Muscle layer of colon (tissue), 2 donors: ENCODE results near the gene SCN4A.
A peak's percentile ranks its signal among the peaks of the same experiment; 100 is the strongest.
"Not testable (repeated sequence)": the region's sequence is repeated elsewhere in the genome, so short reads cannot be mapped to it uniquely, and the experiment has no call there.

Experiments used
- H3K27ac ChIP-seq: one replicate; pipeline ENCODE4 v1.7.0; 2013; ENCODE audit warnings: low read depth, mild to moderate bottlenecking, low read length, moderate library complexity
- H3K27me3 ChIP-seq, 2 donors: one replicate each; pipeline ENCODE4 v1.7.0; 2013; ENCODE audit warnings: low read length in 2 of 2, mild to moderate bottlenecking in 2 of 2; ENCODE audit not compliant: insufficient read depth in 2 of 2, control insufficient read depth in 1 of 2
- H3K36me3 ChIP-seq: one replicate; pipeline ENCODE4 v1.7.0; 2013; ENCODE audit warnings: mild to moderate bottlenecking, low read length; ENCODE audit not compliant: insufficient read depth
- H3K4me1 ChIP-seq: one replicate; pipeline ENCODE4 v1.7.0; 2013; ENCODE audit warnings: mild to moderate bottlenecking, low read length; ENCODE audit not compliant: insufficient read depth
- H3K4me3 ChIP-seq, 2 donors: one replicate each; pipeline ENCODE4 v1.7.0; 2013; ENCODE audit warnings: low read length in 2 of 2, low read depth in 1 of 2, mild to moderate bottlenecking in 1 of 2, moderate library complexity in 1 of 2
- H3K9ac ChIP-seq: one replicate; pipeline ENCODE4 v1.7.0; 2013; ENCODE audit warnings: low read length
- H3K9me3 ChIP-seq: one replicate; pipeline ENCODE4 v1.7.0; 2013; ENCODE audit warnings: mild to moderate bottlenecking, low read length
- donor health status: abdominal sarcoma.
- donor health status: Adenocarcinoma of cecum.

Gene SCN4A

GRCh38 chr17:63972796-63973195, at the start of gene SCN4A:
SCN4A (minus strand) TSS chr17:63972918; CDS start chr17:63972841, 77 bp downstream.
- Histone ChIP-seq H3K4me3 (no peak within 1 kb of the TSS), H3K4me1 (no peaks in the 10 kb centered on the region), H3K36me3 (no peaks in the 10 kb centered on the region), H3K27me3 (no peaks in the 10 kb centered on the region), H3K9ac (no peak within 1 kb of the TSS), H3K27ac (no peak within 1 kb of the TSS), H3K9me3 (no peaks in the 10 kb centered on the region)

- no peaks in the 10 kb centered on the region for H3K9me3 ChIP-seq
- no peaks in the 10 kb centered on the region for H3K27me3 ChIP-seq
- no peak within 1 kb of the TSS for H3K9ac ChIP-seq
- peak within 1 kb of the TSS in 1 of 2 donors; percentile 48 for H3K4me3 ChIP-seq
- H3K36me3 ChIP-seq, result no peaks in the 10 kb centered on the region
- no peaks in the 10 kb centered on the region for H3K4me1 ChIP-seq
- no peak within 1 kb of the TSS for H3K27ac ChIP-seq
Observed at GRCh38 chr17:64020056-64020766, 47.5 kb upstream of the SCN4A start, which contains the start of gene ICAM2. ICAM2 (minus strand) TSS chr17:64020633; CDS start chr17:64006691, 13,942 bp downstream.

GRCh38 chr17:64019551-64019961, 46.8 kb upstream of the SCN4A start:
- H3K4me1 ChIP-seq, H3K9ac ChIP-seq, H3K36me3 ChIP-seq: not testable (repeated sequence)

GRCh38 chr17:64017381-64017980, 44.8 kb upstream of the SCN4A start:
- H3K4me1 ChIP-seq, result no peaks in the 10 kb centered on the region
- H3K9me3 ChIP-seq, result no peaks in the 10 kb centered on the region
- no peaks in the 10 kb centered on the region for H3K27me3 ChIP-seq
- no peak overlapping the region for H3K4me3 ChIP-seq
- H3K27ac ChIP-seq, result no peak overlapping the region
- no peaks in the 10 kb centered on the region for H3K36me3 ChIP-seq
- no peak overlapping the region for H3K9ac ChIP-seq

More at GRCh38 chr17:64019551-64019961, 46.8 kb upstream of the SCN4A start:
- not testable (repeated sequence) for H3K27ac ChIP-seq, H3K27me3 ChIP-seq, H3K9me3 ChIP-seq
- peak overlapping the region in 1 of 2 donors; percentile 48 for H3K4me3 ChIP-seq

DNA sequence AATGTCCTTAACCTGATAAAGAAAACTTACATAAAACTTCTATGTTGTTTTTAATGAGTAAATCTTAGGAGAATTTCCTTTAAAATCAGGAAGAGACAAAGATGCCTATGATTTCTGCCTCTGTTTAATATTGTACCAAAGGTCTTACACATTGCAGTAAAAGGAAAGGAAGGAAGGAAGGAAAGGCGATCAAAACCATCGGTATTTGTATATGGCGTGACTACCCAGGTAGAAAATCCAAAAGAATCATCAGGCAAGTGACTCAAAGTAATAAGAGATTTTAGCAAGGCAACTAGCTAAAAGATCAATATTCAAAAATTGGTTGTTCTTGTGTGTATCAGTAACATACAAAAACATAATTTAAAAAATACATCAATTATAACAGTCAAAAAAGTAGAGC, 44.3 kb upstream of the SCN4A start:
- Histone ChIP-seq H3K36me3 (no peaks in the 10 kb centered on the region), H3K27me3 (no peaks in the 10 kb centered on the region), H3K9ac (no peak overlapping the region), H3K9me3 (no peaks in the 10 kb centered on the region), H3K27ac (no peak overlapping the region), H3K4me3 (no peak overlapping the region), H3K4me1 (no peaks in the 10 kb centered on the region)

DNA sequence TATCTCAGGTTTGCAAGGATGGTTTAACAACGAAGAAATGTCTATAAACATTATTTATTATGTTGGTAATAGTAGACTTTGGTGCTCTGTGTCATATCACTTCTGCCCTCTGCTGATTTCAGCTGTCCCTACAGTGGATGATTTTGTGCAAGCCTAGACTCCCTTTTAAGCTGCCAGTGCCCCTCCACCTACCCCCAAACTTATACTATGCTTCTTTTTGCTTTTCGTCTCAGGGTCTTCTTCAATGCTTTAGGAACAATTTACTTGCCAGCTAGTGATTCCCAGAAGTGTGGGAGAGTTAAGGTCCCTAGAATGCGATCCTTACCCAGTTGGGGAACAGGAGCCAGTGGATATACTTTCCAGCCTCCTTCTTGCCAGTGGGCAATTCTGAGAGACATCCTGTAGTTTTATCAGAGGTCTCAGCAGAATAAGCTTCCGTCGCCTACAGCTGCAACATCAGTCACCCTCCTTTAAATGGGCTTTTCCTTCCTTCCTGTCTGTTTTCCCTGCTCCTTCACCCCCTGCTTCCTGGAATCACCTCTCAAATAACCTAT, 43.6 kb upstream of the SCN4A start:
- Histone ChIP-seq H3K9me3 (no peaks in the 10 kb centered on the region), H3K4me1 (no peaks in the 10 kb centered on the region), H3K36me3 (no peaks in the 10 kb centered on the region), H3K9ac (no peak overlapping the region), H3K27me3 (no peaks in the 10 kb centered on the region), H3K27ac (no peak overlapping the region), H3K4me3 (no peak overlapping the region)

- Histone ChIP-seq H3K4me1 (no peaks in the 10 kb centered on the region), H3K27ac (no peak overlapping the region), H3K9me3 (no peaks in the 10 kb centered on the region), H3K9ac (no peak overlapping the region), H3K4me3 (no peak overlapping the region), H3K36me3 (no peaks in the 10 kb centered on the region), H3K27me3 (no peaks in the 10 kb centered on the region)
Observed at GRCh38 chr17:64015447-64015846, 42.7 kb upstream of the SCN4A start.

DNA sequence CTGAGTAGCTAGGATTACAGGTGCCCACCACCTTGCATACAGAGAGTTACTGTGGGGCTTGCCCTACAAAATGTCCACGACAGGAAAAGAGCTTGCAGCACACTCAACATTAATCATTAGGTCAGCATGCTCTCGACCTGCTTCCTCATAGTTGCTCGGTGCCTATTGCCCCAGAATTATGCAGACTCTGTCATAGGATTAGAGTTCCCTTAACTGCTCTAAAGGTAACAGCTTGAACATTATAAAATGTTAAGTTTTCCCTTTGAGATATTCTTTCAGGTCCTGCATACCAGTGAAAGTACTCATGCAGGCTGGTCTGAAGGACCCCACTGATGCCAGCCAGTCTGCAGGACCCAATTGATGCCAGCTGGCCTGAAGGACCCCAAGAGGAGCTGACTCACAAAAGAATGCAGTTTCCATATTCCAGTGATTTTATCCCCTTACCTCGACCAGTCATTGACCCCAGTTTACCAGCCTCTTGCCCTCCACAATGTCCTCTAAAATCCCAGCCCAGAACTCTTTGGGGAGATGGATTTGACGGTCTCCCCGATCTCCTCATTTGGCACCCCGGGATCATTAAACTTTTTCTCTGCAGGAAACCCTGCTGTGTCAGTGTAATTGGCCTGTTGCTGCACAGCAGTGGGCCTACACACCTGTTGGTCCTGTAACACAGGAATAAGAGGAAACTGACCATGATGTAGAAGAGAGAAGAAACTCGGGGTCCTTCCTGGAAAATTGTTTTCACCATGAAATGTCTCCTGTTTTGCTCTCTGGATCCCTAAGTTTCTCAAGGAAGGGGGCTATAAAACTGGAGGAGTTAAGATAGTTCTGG, 37.1 kb upstream of the SCN4A start:
- H3K27me3 ChIP-seq, result no peaks in the 10 kb centered on the region
- H3K4me1 ChIP-seq, result no peaks in the 10 kb centered on the region
- H3K9ac ChIP-seq, result no peak overlapping the region
- H3K36me3 ChIP-seq, result no peaks in the 10 kb centered on the region
- no peaks in the 10 kb centered on the region for H3K9me3 ChIP-seq
- H3K27ac ChIP-seq, result no peak overlapping the region
- no peak overlapping the region for H3K4me3 ChIP-seq

DNA sequence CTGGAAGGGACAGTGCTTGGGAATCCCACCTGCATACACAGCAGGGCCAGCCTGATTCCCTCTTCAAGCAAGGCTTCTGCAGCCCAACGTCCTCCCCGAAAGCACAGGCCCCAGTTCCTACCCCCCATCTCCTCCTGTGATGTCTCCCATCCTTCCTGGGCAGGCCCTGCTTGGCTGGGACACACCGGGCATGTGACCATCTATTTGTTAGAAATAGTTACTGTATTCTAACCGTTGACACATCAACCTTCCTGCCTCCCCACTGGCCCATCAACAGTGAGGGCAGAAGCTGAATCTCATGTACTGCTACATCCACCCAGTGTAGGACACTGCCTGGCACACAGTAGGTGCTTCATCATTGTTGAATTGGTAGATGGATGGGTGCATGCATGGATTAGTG, 36.1 kb upstream of the SCN4A start:
- H3K36me3 ChIP-seq, result no peaks in the 10 kb centered on the region
- H3K4me3 ChIP-seq, result no peak overlapping the region
- no peaks in the 10 kb centered on the region for H3K9me3 ChIP-seq
- H3K9ac ChIP-seq, result no peak overlapping the region
- H3K4me1 ChIP-seq, result no peaks in the 10 kb centered on the region
- H3K27me3 ChIP-seq, result no peaks in the 10 kb centered on the region
- no peak overlapping the region for H3K27ac ChIP-seq

DNA sequence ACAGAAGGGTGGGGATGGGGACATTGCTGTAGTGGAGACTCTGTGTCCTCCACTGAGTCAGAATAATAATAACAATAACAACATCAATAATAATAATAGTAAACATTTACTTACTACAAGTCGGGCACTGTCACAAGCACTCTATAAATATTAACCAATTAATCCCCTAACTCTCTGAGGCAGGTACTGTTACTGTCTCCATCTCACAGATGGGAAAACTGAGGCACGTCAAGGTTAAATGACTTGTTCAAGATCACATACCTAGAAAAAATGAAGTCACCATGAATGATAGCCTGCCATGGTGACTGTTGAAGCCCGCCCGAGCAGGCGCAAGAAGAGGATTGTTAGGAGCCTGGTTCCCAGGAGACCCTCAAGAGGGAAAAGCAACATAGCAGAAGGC, 35.6 kb upstream of the SCN4A start:
- Histone ChIP-seq H3K27ac (no peak overlapping the region), H3K9ac (no peak overlapping the region), H3K4me1 (no peaks in the 10 kb centered on the region)

DNA sequence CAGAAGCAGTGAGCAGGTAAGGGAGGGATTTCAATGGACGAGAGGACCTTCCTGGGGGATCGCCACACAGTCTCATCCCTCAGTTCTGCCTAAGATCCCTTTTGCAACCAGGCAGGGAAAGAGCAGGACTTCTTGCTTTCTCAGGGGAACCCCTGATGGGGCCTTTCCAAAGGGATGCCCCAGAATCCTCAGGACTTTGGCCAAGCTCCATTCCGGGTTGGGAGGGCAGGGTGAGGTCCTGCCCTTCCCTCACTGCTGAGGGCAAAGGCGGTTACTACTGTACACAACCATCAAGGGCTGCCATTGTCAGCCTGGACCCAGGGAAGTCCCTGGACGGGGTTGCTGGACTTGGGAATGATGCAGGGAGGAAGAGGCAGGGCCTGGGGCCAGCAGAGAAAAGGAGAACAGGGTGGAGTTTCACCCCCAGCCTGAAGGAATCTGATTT, 35.1 kb upstream of the SCN4A start:
- Histone ChIP-seq H3K27ac (no peak overlapping the region), H3K4me3 (no peak overlapping the region), H3K36me3 (no peaks in the 10 kb centered on the region), H3K27me3 (no peaks in the 10 kb centered on the region), H3K4me1 (no peaks in the 10 kb centered on the region), H3K9ac (no peak overlapping the region), H3K9me3 (no peaks in the 10 kb centered on the region)

More for the DNA sequence above, 35.6 kb upstream of the SCN4A start:
- Histone ChIP-seq H3K9me3 (no peaks in the 10 kb centered on the region), H3K4me3 (no peak overlapping the region), H3K27me3 (no peaks in the 10 kb centered on the region), H3K36me3 (no peaks in the 10 kb centered on the region)
